Measurements from ENCODE around the gene TJP3.

The TJP3 gene

GRCh38 chr19:3691372-3691716 lies 16.8 kb upstream of the TJP3 start:
- no peak for DNase-seq

- DNase-seq, result no peak
Measured at GRCh38 chr19:3691726-3692125, 16.5 kb upstream of the TJP3 start.

GRCh38 chr19:3692141-3693024 lies 15.8 kb upstream of the TJP3 start:
- DNase-seq, result no peak

- DNase-seq, result no peak
Measured at GRCh38 chr19:3693025-3693925, 14.9 kb upstream of the TJP3 start.

GRCh38 chr19:3694361-3695123 lies 13.6 kb upstream of the TJP3 start:
- no peak for DNase-seq

- DNase-seq, result no peak
Measured at GRCh38 chr19:3695124-3695733, 13.0 kb upstream of the TJP3 start.

GRCh38 chr19:3695986-3696659 lies 12.1 kb upstream of the TJP3 start:
- no peak for DNase-seq

- DNase-seq, result no peak
Measured at GRCh38 chr19:3696660-3696995, 11.6 kb upstream of the TJP3 start.

GRCh38 chr19:3697094-3697493 lies 11.1 kb upstream of the TJP3 start:
- DNase-seq, result no peak

- DNase-seq, result no peak
Measured at GRCh38 chr19:3697671-3698385, 10.4 kb upstream of the TJP3 start.

- DNase-seq, result no peak
Measured at GRCh38 chr19:3698386-3698950, 9.7 kb upstream of the TJP3 start.

- peak in 44 of 56 donors; percentile 5 to 63 (median 29) for DNase-seq
Measured at GRCh38 chr19:3698974-3699740, 9.0 kb upstream of the TJP3 start.

- DNase-seq, result no peak
Measured at GRCh38 chr19:3699741-3700241, 8.4 kb upstream of the TJP3 start.

- DNase-seq, result peak in 55 of 56 donors; percentile 21 to 93 (median 80)
Measured at GRCh38 chr19:3700242-3701032, 7.7 kb upstream of the TJP3 start, which contains the start of gene PIP5K1C. Gene PIP5K1C (minus strand): TSS chr19:3700468. CDS start chr19:3700390, 78 bp downstream.

GRCh38 chr19:3701200-3701599 lies 7.0 kb upstream of the TJP3 start:
- DNase-seq, result no peak

GRCh38 chr19:3707868-3708206 lies 347 bp upstream of the TJP3 start:
- no peak for DNase-seq

GRCh38 chr19:3710265-3710812 lies 2.2 kb downstream of the TJP3 start:
- DNase-seq, result peak in 16 of 56 donors; percentile 4 to 52 (median 18)

Data from nucleus accumbens (tissue), 56 donors.